Measurements from ENCODE around the gene PDCD1. TPM values are rescaled to one million over a fixed set of nuclear protein-coding genes. Genes with fewer than 3 reads are reported as not detected.

Gene PDCD1
- total RNA-seq, 1 donor from 2014 or later, result not detected

DNA sequence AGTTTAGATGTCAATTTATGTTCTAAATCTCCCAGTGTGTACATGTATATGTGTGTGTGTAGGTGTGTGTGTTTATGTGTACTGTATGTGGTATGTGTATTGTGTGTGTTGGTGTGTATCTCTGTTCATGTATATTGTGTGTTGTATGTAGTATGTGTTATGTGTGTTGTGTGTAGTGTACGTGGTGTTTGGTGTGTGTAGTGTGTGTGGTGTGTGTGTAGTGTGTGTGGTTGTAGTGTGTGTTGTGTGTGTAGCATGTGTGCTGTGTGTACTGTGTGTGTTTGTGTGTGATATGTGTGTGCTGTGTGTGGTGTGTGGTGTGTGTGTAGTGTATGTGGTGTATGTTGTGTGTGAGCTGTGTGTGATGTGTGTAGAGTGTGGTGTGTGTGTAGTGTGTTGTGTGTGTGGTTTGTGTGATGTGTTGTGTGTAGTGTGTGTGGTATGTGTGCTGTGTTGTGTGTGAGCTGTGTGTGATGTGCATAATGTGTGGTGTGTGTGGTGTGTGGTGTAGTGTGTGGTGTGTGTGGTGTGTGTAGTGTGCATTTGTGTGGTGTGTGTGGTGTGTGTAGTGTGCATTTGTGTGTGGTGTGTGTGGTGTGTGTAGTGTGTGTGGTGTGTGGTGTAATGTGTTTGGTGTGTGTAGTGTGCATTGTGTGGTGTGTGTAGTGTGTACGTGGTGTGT lies 5.6 kb upstream of the PDCD1 start:
- DNase-seq (ENCODE audit: low spot score, unreplicated experiment), result no peak
- H3K27me3 Mint-ChIP-seq, result peaks cover 34% of the 10 kb centered on the region
- TF ChIP-seq, protein P1, sequence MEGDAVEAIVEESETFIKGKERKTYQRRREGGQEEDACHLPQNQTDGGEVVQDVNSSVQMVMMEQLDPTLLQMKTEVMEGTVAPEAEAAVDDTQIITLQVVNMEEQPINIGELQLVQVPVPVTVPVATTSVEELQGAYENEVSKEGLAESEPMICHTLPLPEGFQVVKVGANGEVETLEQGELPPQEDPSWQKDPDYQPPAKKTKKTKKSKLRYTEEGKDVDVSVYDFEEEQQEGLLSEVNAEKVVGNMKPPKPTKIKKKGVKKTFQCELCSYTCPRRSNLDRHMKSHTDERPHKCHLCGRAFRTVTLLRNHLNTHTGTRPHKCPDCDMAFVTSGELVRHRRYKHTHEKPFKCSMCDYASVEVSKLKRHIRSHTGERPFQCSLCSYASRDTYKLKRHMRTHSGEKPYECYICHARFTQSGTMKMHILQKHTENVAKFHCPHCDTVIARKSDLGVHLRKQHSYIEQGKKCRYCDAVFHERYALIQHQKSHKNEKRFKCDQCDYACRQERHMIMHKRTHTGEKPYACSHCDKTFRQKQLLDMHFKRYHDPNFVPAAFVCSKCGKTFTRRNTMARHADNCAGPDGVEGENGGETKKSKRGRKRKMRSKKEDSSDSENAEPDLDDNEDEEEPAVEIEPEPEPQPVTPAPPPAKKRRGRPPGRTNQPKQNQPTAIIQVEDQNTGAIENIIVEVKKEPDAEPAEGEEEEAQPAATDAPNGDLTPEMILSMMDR (IDR thresholded peaks at IDR 0.05; ENCODE audit: unreplicated experiment), result no peak
- peaks cover 3% of the 10 kb centered on the region for H3K9me3 Mint-ChIP-seq (ENCODE audit: low read depth)
- no peaks in the 10 kb centered on the region for H3K4me1 Mint-ChIP-seq (ENCODE audit: low read depth)
- H3K36me3 Mint-ChIP-seq (ENCODE audit: insufficient read depth), result no peaks in the 10 kb centered on the region
- no peak overlapping the region for H3K27ac Mint-ChIP-seq
- H3K4me3 Mint-ChIP-seq (ENCODE audit: low read depth), result no peak overlapping the region

DNA sequence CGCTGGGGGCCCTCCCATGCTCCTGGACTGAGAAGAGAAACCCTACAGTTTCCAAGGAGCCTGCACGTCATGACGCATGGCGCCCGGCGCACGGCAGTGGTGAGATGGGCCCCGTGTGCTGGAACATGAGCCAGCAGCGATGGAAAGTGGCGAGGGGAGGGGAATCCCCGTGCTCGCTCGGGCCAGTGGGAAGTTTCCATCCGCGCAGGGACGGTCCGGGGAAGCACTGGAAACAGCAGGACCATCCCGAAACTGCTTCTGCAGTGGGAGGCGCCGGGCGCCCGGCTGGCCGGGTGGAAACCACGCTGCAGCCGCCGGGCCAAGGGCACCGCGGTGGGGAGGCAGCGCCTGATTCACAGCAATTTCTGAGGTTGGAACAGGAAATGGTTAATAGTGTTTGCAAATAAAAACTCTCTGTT lies 4.9 kb upstream of the PDCD1 start:
- Mint-ChIP-seq H3K27me3 (peaks cover 32% of the 10 kb centered on the region), H3K36me3 (ENCODE audit: insufficient read depth) (no peaks in the 10 kb centered on the region), H3K4me3 (ENCODE audit: low read depth) (no peak overlapping the region), H3K27ac (no peak overlapping the region), H3K9me3 (ENCODE audit: low read depth) (peaks cover 3% of the 10 kb centered on the region), H3K4me1 (ENCODE audit: low read depth) (no peaks in the 10 kb centered on the region)
- TF ChIP-seq, protein P1 (IDR thresholded peaks at IDR 0.05; ENCODE audit: unreplicated experiment), result no peak
- DNase-seq (ENCODE audit: low spot score, unreplicated experiment), result no peak

DNA sequence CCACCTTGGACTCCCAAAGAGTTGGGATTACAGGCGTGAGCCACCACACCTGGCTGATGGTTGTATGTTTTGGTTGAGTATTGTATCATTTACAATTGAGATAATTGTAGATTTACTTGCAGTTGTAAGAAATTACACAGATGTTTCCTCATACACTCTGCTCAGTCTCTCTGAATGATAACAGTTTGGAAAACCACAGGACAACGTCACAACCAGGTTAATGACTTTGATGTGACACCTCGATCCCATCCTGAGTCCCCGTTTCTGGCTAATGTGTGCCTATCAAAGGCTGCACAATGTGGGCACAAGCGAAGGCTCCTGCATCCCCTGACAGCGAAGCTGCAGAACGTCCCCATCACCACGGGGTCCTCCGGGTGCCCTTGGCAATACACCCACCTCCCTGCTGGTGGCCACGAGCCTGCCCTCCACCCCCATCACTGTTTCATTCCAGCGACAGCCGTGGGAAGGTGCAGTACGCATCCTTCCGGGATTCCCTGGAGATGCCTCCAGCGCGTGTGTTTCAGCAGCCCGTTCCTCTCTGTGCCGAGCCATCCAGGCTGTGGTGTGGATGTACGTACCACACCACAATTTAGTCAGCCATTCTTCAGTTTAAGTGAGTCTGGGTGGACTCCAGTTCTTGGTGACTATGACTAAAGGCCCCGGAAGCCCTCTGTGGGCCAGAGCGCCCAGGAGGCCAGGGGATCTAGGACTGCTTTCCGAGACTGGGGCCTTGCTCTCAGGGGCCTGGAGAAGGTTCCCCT lies 4.3 kb upstream of the PDCD1 start:
- TF ChIP-seq, protein P1 (IDR thresholded peaks at IDR 0.05; ENCODE audit: unreplicated experiment), result no peak
- DNase-seq (ENCODE audit: low spot score, unreplicated experiment), result no peak
- Mint-ChIP-seq H3K27me3 (peaks cover 28% of the 10 kb centered on the region), H3K4me1 (ENCODE audit: low read depth) (no peaks in the 10 kb centered on the region), H3K9me3 (ENCODE audit: low read depth) (peaks cover 3% of the 10 kb centered on the region), H3K4me3 (ENCODE audit: low read depth) (no peak overlapping the region), H3K27ac (no peak overlapping the region), H3K36me3 (ENCODE audit: insufficient read depth) (no peaks in the 10 kb centered on the region)

DNA sequence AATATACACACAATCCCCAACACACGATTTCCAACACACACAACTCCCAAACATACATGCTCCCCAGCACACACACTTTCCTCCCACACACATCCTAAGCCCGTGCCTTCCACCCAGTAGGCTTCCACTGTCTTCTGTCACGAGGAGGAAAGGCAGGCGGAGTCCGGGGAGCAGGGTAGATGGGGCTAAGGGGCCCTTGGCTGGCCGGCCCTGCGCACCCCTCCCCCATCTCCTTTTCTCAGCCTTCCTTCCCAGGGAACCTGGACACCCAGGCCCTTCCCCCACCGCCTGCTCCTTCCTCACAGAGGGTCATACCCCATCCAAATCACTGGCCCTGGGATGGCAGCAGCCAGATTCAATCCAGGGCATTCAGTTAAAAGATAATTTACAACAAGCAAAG lies 3.4 kb upstream of the PDCD1 start:
- DNase-seq (ENCODE audit: low spot score, unreplicated experiment), result no peak
- no peaks in the 10 kb centered on the region for H3K4me1 Mint-ChIP-seq (ENCODE audit: low read depth)
- TF ChIP-seq, protein P1 (IDR thresholded peaks at IDR 0.05; ENCODE audit: unreplicated experiment), result no peak
- peaks cover 28% of the 10 kb centered on the region for H3K27me3 Mint-ChIP-seq
- no peak overlapping the region for H3K4me3 Mint-ChIP-seq (ENCODE audit: low read depth)
- H3K9me3 Mint-ChIP-seq (ENCODE audit: low read depth), result peaks cover 3% of the 10 kb centered on the region
- no peaks in the 10 kb centered on the region for H3K36me3 Mint-ChIP-seq (ENCODE audit: insufficient read depth)
- H3K27ac Mint-ChIP-seq, result no peak overlapping the region

DNA sequence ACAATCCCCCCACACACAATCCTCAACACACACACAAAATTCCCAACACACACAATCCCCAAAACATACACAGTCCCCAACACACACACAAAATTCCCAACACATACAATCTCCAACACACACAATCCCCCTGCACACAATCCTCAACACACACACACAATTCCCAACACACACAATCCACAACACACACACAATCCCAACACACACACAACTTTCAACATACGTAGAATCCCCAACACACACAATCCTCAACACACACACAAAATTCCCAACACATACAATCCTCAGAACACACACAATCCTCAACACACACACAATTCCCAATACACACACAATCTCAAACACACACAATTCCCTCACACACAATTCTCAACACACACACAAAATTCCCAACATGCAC lies 2.6 kb upstream of the PDCD1 start:
- no peak for DNase-seq (ENCODE audit: low spot score, unreplicated experiment)
- peaks cover 28% of the 10 kb centered on the region for H3K27me3 Mint-ChIP-seq
- no peak overlapping the region for H3K4me3 Mint-ChIP-seq (ENCODE audit: low read depth)
- no peaks in the 10 kb centered on the region for H3K36me3 Mint-ChIP-seq (ENCODE audit: insufficient read depth)
- TF ChIP-seq, protein P1 (IDR thresholded peaks at IDR 0.05; ENCODE audit: unreplicated experiment), result no peak
- H3K4me1 Mint-ChIP-seq (ENCODE audit: low read depth), result no peaks in the 10 kb centered on the region
- no peak overlapping the region for H3K27ac Mint-ChIP-seq
- peaks cover 3% of the 10 kb centered on the region for H3K9me3 Mint-ChIP-seq (ENCODE audit: low read depth)

Measured in progenitor cell of endocrine pancreas (in vitro differentiated cells).